ENCODE data around the gene HPRT1.

DNA sequence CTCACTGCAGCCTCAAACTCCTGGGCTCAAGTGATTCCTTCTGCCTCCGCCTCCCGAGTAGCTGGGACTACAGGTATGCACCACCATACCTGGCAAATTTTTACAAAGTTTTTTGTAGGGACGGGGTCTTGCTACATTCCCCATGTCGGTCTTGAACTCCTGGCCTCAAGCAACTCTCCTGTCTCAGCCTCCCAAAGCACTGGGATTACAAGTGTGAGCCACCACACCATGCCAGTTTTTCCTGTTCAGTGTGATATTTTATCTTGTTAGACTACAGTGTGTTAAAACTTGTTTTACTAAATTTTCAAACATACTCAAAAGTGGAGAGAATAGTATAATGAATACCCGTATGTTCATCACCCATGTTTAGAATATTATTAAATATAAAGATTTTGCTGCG lies 12.1 kb downstream of the HPRT1 start:
- TF ChIP-seq, protein P1, sequence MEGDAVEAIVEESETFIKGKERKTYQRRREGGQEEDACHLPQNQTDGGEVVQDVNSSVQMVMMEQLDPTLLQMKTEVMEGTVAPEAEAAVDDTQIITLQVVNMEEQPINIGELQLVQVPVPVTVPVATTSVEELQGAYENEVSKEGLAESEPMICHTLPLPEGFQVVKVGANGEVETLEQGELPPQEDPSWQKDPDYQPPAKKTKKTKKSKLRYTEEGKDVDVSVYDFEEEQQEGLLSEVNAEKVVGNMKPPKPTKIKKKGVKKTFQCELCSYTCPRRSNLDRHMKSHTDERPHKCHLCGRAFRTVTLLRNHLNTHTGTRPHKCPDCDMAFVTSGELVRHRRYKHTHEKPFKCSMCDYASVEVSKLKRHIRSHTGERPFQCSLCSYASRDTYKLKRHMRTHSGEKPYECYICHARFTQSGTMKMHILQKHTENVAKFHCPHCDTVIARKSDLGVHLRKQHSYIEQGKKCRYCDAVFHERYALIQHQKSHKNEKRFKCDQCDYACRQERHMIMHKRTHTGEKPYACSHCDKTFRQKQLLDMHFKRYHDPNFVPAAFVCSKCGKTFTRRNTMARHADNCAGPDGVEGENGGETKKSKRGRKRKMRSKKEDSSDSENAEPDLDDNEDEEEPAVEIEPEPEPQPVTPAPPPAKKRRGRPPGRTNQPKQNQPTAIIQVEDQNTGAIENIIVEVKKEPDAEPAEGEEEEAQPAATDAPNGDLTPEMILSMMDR (IDR thresholded peaks at IDR 0.05; ENCODE audit: insufficient read depth, low read length), result no peak
- TF ChIP-seq POLR2AphosphoS5 (IDR thresholded peaks at IDR 0.05; ENCODE audit: low read depth) (no peak), SPI1 (IDR thresholded peaks at IDR 0.05; ENCODE audit: borderline replicate concordance, low read depth) (no peak)
- TF ChIP-seq, protein P2, sequence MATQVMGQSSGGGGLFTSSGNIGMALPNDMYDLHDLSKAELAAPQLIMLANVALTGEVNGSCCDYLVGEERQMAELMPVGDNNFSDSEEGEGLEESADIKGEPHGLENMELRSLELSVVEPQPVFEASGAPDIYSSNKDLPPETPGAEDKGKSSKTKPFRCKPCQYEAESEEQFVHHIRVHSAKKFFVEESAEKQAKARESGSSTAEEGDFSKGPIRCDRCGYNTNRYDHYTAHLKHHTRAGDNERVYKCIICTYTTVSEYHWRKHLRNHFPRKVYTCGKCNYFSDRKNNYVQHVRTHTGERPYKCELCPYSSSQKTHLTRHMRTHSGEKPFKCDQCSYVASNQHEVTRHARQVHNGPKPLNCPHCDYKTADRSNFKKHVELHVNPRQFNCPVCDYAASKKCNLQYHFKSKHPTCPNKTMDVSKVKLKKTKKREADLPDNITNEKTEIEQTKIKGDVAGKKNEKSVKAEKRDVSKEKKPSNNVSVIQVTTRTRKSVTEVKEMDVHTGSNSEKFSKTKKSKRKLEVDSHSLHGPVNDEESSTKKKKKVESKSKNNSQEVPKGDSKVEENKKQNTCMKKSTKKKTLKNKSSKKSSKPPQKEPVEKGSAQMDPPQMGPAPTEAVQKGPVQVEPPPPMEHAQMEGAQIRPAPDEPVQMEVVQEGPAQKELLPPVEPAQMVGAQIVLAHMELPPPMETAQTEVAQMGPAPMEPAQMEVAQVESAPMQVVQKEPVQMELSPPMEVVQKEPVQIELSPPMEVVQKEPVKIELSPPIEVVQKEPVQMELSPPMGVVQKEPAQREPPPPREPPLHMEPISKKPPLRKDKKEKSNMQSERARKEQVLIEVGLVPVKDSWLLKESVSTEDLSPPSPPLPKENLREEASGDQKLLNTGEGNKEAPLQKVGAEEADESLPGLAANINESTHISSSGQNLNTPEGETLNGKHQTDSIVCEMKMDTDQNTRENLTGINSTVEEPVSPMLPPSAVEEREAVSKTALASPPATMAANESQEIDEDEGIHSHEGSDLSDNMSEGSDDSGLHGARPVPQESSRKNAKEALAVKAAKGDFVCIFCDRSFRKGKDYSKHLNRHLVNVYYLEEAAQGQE (IDR thresholded peaks at IDR 0.05; ENCODE audit: insufficient replicate concordance, low read depth), result no peak
